Thyroid gland (tissue), 4 donors: ENCODE measurements around the gene GAL3ST2. TPM values are rescaled to one million over a fixed set of nuclear protein-coding genes. Genes with fewer than 3 reads are reported as not detected.

Experiments used
- DNase-seq, 2 donors: peaks; one replicate each; pipeline ENCODE4 v3.0.0-alpha.2; 2019
- H3K27ac ChIP-seq, 3 donors: fragments of 200-600 bp; sonication (generic); 1 replicate in 2 of 3; 2 replicates in 1 of 3; pipeline ENCODE4 v1.5.1; 2016 to 2019; ENCODE audit warnings: mild to moderate bottlenecking in 1 of 3, moderate library complexity in 1 of 3
- H3K27me3 ChIP-seq: fragments of 200-600 bp; sonication (generic); one replicate; pipeline ENCODE4 v1.5.1; 2019
- H3K36me3 ChIP-seq, 2 donors: fragments of 200-600 bp; sonication (generic); one replicate each; pipeline ENCODE4 v1.5.1; 2016 to 2019
- H3K4me1 ChIP-seq, 2 donors: fragments of 200-600 bp; sonication (generic); one replicate each; pipeline ENCODE4 v1.5.1; 2017 to 2019
- H3K4me3 ChIP-seq, 3 donors: fragments of 200-600 bp; sonication (generic); replicated peaks in 1 of 3; 1 replicate in 2 of 3; 2 replicates in 1 of 3; pipeline ENCODE4 v1.5.1; 2016; ENCODE audit warnings: mild to moderate bottlenecking in 1 of 3
- H3K9me3 ChIP-seq: fragments of 200-600 bp; sonication (generic); one replicate; pipeline ENCODE4 v1.5.1; 2017
- CTCF ChIP-seq, 6 experiments: fragments of 200-600 bp in 3 of 6; fragments of 450-650 bp in 3 of 6; sonication (generic) in 3 of 6; IDR thresholded peaks; one replicate each; pipeline ENCODE4 v1.5.1; 2016 to 2019; ENCODE audit warnings: antibody characterized with exemption in 6 of 6, mild to moderate bottlenecking in 2 of 6, inconsistent platforms in 1 of 6, moderate library complexity in 1 of 6
- POLR2A ChIP-seq, 2 donors: fragments of 450-650 bp; IDR thresholded peaks; one replicate each; pipeline ENCODE4 v1.6.1; 2017; ENCODE audit warnings: antibody characterized with exemption in 2 of 2, mild to moderate bottlenecking in 2 of 2, moderate library complexity in 1 of 2
- WGBS, 2 donors: methylation state at CpG; one replicate each; pipeline ENCODE4 v1.1.5; 2017; 5-methylcytosine and 5-hydroxymethylcytosine counted together
- intact Hi-C: fragments of 100-400 bp; cut with DNase I; formaldehyde crosslinking; loops from one replicate; pipeline ENCODE4 v1.15.1; 2023
- total RNA-seq, 4 donors: library from RNA; depleted of rRNA; stranded (reverse); fragments of >200 nt; gene quantifications; one replicate each; pipeline ENCODE4 v1.2.3, GENCODE V29; 2016

Gene GAL3ST2
- total RNA-seq, 4 donors from 2014 or later, result not detected

- 71 to 80% methylated on average over 1 to 14 of the region's 27 CpGs for WGBS, 2 donors
- intact Hi-C loops, result no loop called here
- DNase-seq, result peak; percentile 95
These were observed 34.8 kb downstream of the GAL3ST2 start for GRCh38 chr2:241811201-241811951.

GRCh38 chr2:241811952-241812729, 35.5 kb downstream of the GAL3ST2 start:
- Histone ChIP-seq H3K4me1 (peaks cover 21 to 28% of the 10 kb centered on the region in 2 donors), H3K36me3 (no peaks in the 10 kb centered on the region), H3K4me3 (no peak overlapping the region), H3K27me3 (no peaks in the 10 kb centered on the region), H3K9me3 (no peaks in the 10 kb centered on the region), H3K27ac (peak overlapping the region in 1 of 3 donors; percentile 83)
- DNase-seq, result no peak
- no peak for TF ChIP-seq POLR2A (IDR thresholded peaks at IDR 0.05)
- TF ChIP-seq CTCF (IDR thresholded peaks at IDR 0.05), result no peak
- intact Hi-C loops, result no loop called here
- 84 to 87% methylated on average over 7 to 17 of the region's 20 CpGs for WGBS, 2 donors

More at GRCh38 chr2:241811201-241811951, 34.8 kb downstream of the GAL3ST2 start:
- Histone ChIP-seq H3K27ac (peak overlapping the region; percentile 82 to 90 (median 83)), H3K36me3 (no peaks in the 10 kb centered on the region), H3K9me3 (no peaks in the 10 kb centered on the region), H3K27me3 (no peaks in the 10 kb centered on the region), H3K4me1 (peaks cover 21 to 28% of the 10 kb centered on the region in 2 donors), H3K4me3 (no peak overlapping the region)
- TF ChIP-seq POLR2A (IDR thresholded peaks at IDR 0.05) (peak in 1 of 2 donors; percentile 51), CTCF (IDR thresholded peaks at IDR 0.05) (no peak)

- H3K27me3 ChIP-seq, result no peaks in the 10 kb centered on the region
- no peak for DNase-seq
- TF ChIP-seq POLR2A (IDR thresholded peaks at IDR 0.05) (no peak), CTCF (IDR thresholded peaks at IDR 0.05) (no peak)
These were observed 36.4 kb downstream of the GAL3ST2 start for GRCh38 chr2:241812730-241813643.

GRCh38 chr2:241813644-241814392, 37.2 kb downstream of the GAL3ST2 start:
- WGBS, 2 donors, result 76 to 85% methylated on average over 12 to 17 of the region's 20 CpGs
- TF ChIP-seq POLR2A (IDR thresholded peaks at IDR 0.05), result no peak
- H3K27me3 ChIP-seq, result no peaks in the 10 kb centered on the region
- H3K9me3 ChIP-seq, result no peaks in the 10 kb centered on the region
- peaks cover 21 to 28% of the 10 kb centered on the region in 2 donors for H3K4me1 ChIP-seq
- H3K27ac ChIP-seq, result no peak overlapping the region
- no peaks in the 10 kb centered on the region for H3K36me3 ChIP-seq
- DNase-seq, result no peak
- H3K4me3 ChIP-seq, result no peak overlapping the region
- intact Hi-C loops, result no loop called here

More at GRCh38 chr2:241812730-241813643, 36.4 kb downstream of the GAL3ST2 start:
- WGBS, 2 donors, result 94% methylated on average over 25 to 33 of the region's 40 CpGs
- intact Hi-C loops, result no loop called here
- Histone ChIP-seq H3K4me3 (no peak overlapping the region), H3K27ac (no peak overlapping the region), H3K4me1 (peaks cover 21 to 28% of the 10 kb centered on the region in 2 donors), H3K9me3 (no peaks in the 10 kb centered on the region), H3K36me3 (no peaks in the 10 kb centered on the region)

GRCh38 chr2:241814393-241814642, 37.7 kb downstream of the GAL3ST2 start:
- intact Hi-C loops, result no loop called here
- no peaks in the 10 kb centered on the region for H3K9me3 ChIP-seq
- H3K4me1 ChIP-seq, result peaks cover 21 to 28% of the 10 kb centered on the region in 2 donors
- H3K27me3 ChIP-seq, result no peaks in the 10 kb centered on the region
- no peak overlapping the region for H3K4me3 ChIP-seq
- H3K27ac ChIP-seq, result no peak overlapping the region
- no peak for DNase-seq
- no peaks in the 10 kb centered on the region for H3K36me3 ChIP-seq
- 87 to 94% methylated on average over 3 to 4 of the region's 17 CpGs for WGBS, 2 donors
- TF ChIP-seq CTCF (IDR thresholded peaks at IDR 0.05), result no peak
- TF ChIP-seq POLR2A (IDR thresholded peaks at IDR 0.05), result no peak
